Neural progenitor cell (in vitro differentiated cells): Measurements from ENCODE around the gene KCNH2. TPM values are rescaled to one million over a fixed set of nuclear protein-coding genes. Genes with fewer than 3 reads are reported as not detected.

Experiments used
- DNase-seq: peaks from one replicate; pipeline ENCODE4 v3.0.0-alpha.2; 2016; ENCODE audit warnings: low spot score
- H2AFZ ChIP-seq: fragments of 200-600 bp; sonication (generic); replicated peaks from 2 replicates; pipeline ENCODE4 v1.6.1; 2016; ENCODE audit warnings: antibody characterized with exemption
- H3F3A ChIP-seq: fragments of 200-600 bp; sonication (generic); 2 replicates; pipeline ENCODE4 v1.6.1; 2016; ENCODE audit warnings: antibody characterized with exemption, low read depth
- H3K27ac ChIP-seq: fragments of 200-600 bp; sonication (generic); 2 replicates; pipeline ENCODE4 v1.5.1; 2016; ENCODE audit warnings: mild to moderate bottlenecking
- H3K27me3 ChIP-seq: fragments of 200-600 bp; sonication (generic); 2 replicates; pipeline ENCODE4 v1.6.1; 2016; ENCODE audit warnings: mild to moderate bottlenecking, moderate library complexity
- H3K36me3 ChIP-seq: fragments of 200-600 bp; sonication (generic); 2 replicates; pipeline ENCODE4 v1.5.1; 2016
- H3K4me1 ChIP-seq: fragments of 200-600 bp; sonication (generic); 2 replicates; pipeline ENCODE4 v1.6.1; 2016; ENCODE audit warnings: mixed run types
- H3K4me2 ChIP-seq: fragments of 200-600 bp; sonication (generic); 2 replicates; pipeline ENCODE4 v1.6.1; 2016
- H3K4me3 ChIP-seq: fragments of 200-600 bp; sonication (generic); 2 replicates; pipeline ENCODE4 v1.5.1; 2016
- H3K79me2 ChIP-seq: fragments of 200-600 bp; sonication (generic); 2 replicates; pipeline ENCODE4 v1.6.1; 2016; ENCODE audit warnings: low read depth
- H3K9ac ChIP-seq: fragments of 200-600 bp; sonication (generic); 2 replicates; pipeline ENCODE4 v1.6.1; 2016
- H3K9me3 ChIP-seq: fragments of 200-600 bp; sonication (generic); 2 replicates; pipeline ENCODE4 v1.5.1; 2016; ENCODE audit warnings: low read depth
- H4K20me1 ChIP-seq: fragments of 200-600 bp; sonication (generic); 2 replicates; pipeline ENCODE4 v1.6.1; 2016; ENCODE audit warnings: low read depth
- H3K27ac Mint-ChIP-seq: 3 replicates; pipeline ENCODE4 v1.8.0; 2021; ENCODE audit warnings: mixed read lengths
- H3K27me3 Mint-ChIP-seq: 2 replicates; pipeline ENCODE4 v1.8.0; 2022; ENCODE audit warnings: low read depth, mild to moderate bottlenecking, inconsistent platforms, moderate library complexity, mixed read lengths; ENCODE audit not compliant: insufficient read depth
- H3K36me3 Mint-ChIP-seq: 3 replicates; pipeline ENCODE4 v1.8.0; 2021; ENCODE audit warnings: mixed read lengths
- H3K4me1 Mint-ChIP-seq: 3 replicates; pipeline ENCODE4 v1.8.0; 2021; ENCODE audit warnings: mixed read lengths
- H3K4me3 Mint-ChIP-seq: 3 replicates; pipeline ENCODE4 v1.8.0; 2021; ENCODE audit warnings: mild to moderate bottlenecking, moderate library complexity, mixed read lengths
- H3K9me3 Mint-ChIP-seq: 3 replicates; pipeline ENCODE4 v1.8.0; 2020; ENCODE audit warnings: mixed read lengths
- CTCF ChIP-seq: fragments of 200-600 bp; sonication (generic); IDR thresholded peaks from 2 replicates; pipeline ENCODE4 v1.5.1; 2017; ENCODE audit warnings: antibody characterized with exemption, mild to moderate bottlenecking
- EZH2 ChIP-seq: fragments of 200-600 bp; sonication (generic); IDR thresholded peaks from 2 replicates; pipeline ENCODE4 v1.6.1; 2017; ENCODE audit warnings: antibody characterized with exemption, mild to moderate bottlenecking, moderate library complexity
- EZH2phosphoT487 ChIP-seq: fragments of 200-600 bp; sonication (generic); IDR thresholded peaks from 2 replicates; pipeline ENCODE4 v1.6.1; 2017; ENCODE audit warnings: antibody characterized with exemption
- total RNA-seq: library from RNA; depleted of rRNA; stranded (reverse); fragments of >200 nt; gene quantifications from 2 replicates; pipeline ENCODE4 v1.2.3, GENCODE V29; 2015; ENCODE audit warnings: low replicate concordance

KCNH2 gene
- total RNA-seq, 1 donor from 2014 or later = 2.6 TPM

GRCh38 chr7:150923802-150924201 lies 54.3 kb downstream of the KCNH2 start:
- H3K36me3 Mint-ChIP-seq = no peaks in the 10 kb centered on the region
- Histone ChIP-seq H3K4me2 (no peak overlapping the region), H2AFZ (no peak overlapping the region), H3K27me3 (peaks cover 5% of the 10 kb centered on the region), H3F3A (no peaks in the 10 kb centered on the region), H3K36me3 (no peaks in the 10 kb centered on the region), H4K20me1 (no peaks in the 10 kb centered on the region), H3K79me2 (no peaks in the 10 kb centered on the region), H3K27ac (no peak overlapping the region), H3K9me3 (no peaks in the 10 kb centered on the region), H3K4me3 (no peak overlapping the region), H3K9ac (no peak overlapping the region), H3K4me1 (no peaks in the 10 kb centered on the region)
- H3K27me3 Mint-ChIP-seq = peaks cover 2% of the 10 kb centered on the region
- H3K27ac Mint-ChIP-seq = no peak overlapping the region
- no peak overlapping the region for H3K4me3 Mint-ChIP-seq
- no peak for TF ChIP-seq EZH2phosphoT487
- TF ChIP-seq CTCF = no peak
- no peak for TF ChIP-seq EZH2
- no peaks in the 10 kb centered on the region for H3K9me3 Mint-ChIP-seq
- DNase-seq = no peak
- no peaks in the 10 kb centered on the region for H3K4me1 Mint-ChIP-seq

GRCh38 chr7:150923196-150923595 lies 54.9 kb downstream of the KCNH2 start:
- Mint-ChIP-seq H3K9me3 (no peaks in the 10 kb centered on the region), H3K4me3 (no peak overlapping the region), H3K36me3 (no peaks in the 10 kb centered on the region), H3K27ac (no peak overlapping the region), H3K27me3 (no peaks in the 10 kb centered on the region), H3K4me1 (peaks cover 3% of the 10 kb centered on the region)
- Histone ChIP-seq H2AFZ (no peak overlapping the region), H3K4me3 (no peak overlapping the region), H3K9ac (no peak overlapping the region), H3K27ac (no peak overlapping the region), H3K9me3 (no peaks in the 10 kb centered on the region), H3K79me2 (no peaks in the 10 kb centered on the region), H3K27me3 (peaks cover 7% of the 10 kb centered on the region), H3K4me2 (no peak overlapping the region), H3F3A (no peaks in the 10 kb centered on the region), H3K36me3 (no peaks in the 10 kb centered on the region), H4K20me1 (no peaks in the 10 kb centered on the region), H3K4me1 (no peaks in the 10 kb centered on the region)
- no peak for TF ChIP-seq CTCF
- no peak for TF ChIP-seq EZH2phosphoT487
- no peak for TF ChIP-seq EZH2
- no peak for DNase-seq

GRCh38 chr7:150919160-150919559 lies 59.0 kb downstream of the KCNH2 start:
- Histone ChIP-seq H3K4me1 (no peaks in the 10 kb centered on the region), H4K20me1 (no peaks in the 10 kb centered on the region), H3K9me3 (no peaks in the 10 kb centered on the region), H3K36me3 (no peaks in the 10 kb centered on the region), H3F3A (no peaks in the 10 kb centered on the region), H3K27ac (no peak overlapping the region), H3K9ac (no peak overlapping the region), H2AFZ (no peak overlapping the region), H3K4me3 (no peak overlapping the region), H3K79me2 (no peaks in the 10 kb centered on the region), H3K4me2 (no peak overlapping the region), H3K27me3 (peaks cover 7% of the 10 kb centered on the region)
- Mint-ChIP-seq H3K27ac (no peak overlapping the region), H3K36me3 (no peaks in the 10 kb centered on the region), H3K9me3 (no peaks in the 10 kb centered on the region), H3K27me3 (peaks cover 10% of the 10 kb centered on the region), H3K4me1 (peaks cover 7% of the 10 kb centered on the region), H3K4me3 (no peak overlapping the region)
- DNase-seq = no peak
- TF ChIP-seq CTCF = no peak
- TF ChIP-seq EZH2phosphoT487 = no peak
- TF ChIP-seq EZH2 = no peak

- H3K27ac ChIP-seq = no peak overlapping the region
- H3K79me2 ChIP-seq = no peaks in the 10 kb centered on the region
- no peak for TF ChIP-seq EZH2phosphoT487
- no peak for TF ChIP-seq EZH2
- TF ChIP-seq CTCF = no peak
- no peak overlapping the region for H3K4me3 ChIP-seq
- Mint-ChIP-seq H3K27ac (no peak overlapping the region), H3K9me3 (no peaks in the 10 kb centered on the region), H3K4me3 (no peak overlapping the region), H3K27me3 (peaks cover 10% of the 10 kb centered on the region), H3K36me3 (no peaks in the 10 kb centered on the region), H3K4me1 (peaks cover 7% of the 10 kb centered on the region)
- H3K9ac ChIP-seq = no peak overlapping the region
- H3K4me1 ChIP-seq = no peaks in the 10 kb centered on the region
- H4K20me1 ChIP-seq = no peaks in the 10 kb centered on the region
- H3K9me3 ChIP-seq = no peaks in the 10 kb centered on the region
- H3F3A ChIP-seq = no peaks in the 10 kb centered on the region
- no peak for DNase-seq
- H3K27me3 ChIP-seq = peaks cover 7% of the 10 kb centered on the region
- H3K36me3 ChIP-seq = no peaks in the 10 kb centered on the region
- H2AFZ ChIP-seq = no peak overlapping the region
- H3K4me2 ChIP-seq = no peak overlapping the region
These were observed 59.7 kb downstream of the KCNH2 start for GRCh38 chr7:150918378-150918777.
